ENCODE results near the gene OSBP2. TPM values are rescaled to one million over a fixed set of nuclear protein-coding genes. Genes with fewer than 3 reads are reported as not detected.
A peak's percentile ranks its signal among the peaks of the same experiment; 100 is the strongest.

OSBP2 gene
- total and polyA plus RNA-seq, 8 donors = 1.9 to 3.3 (median 2.6) TPM

- WGBS, 2 donors = 85 to 91% methylated on average over 4 of the region's 4 CpGs
- H3K4me3 ChIP-seq = no peak overlapping the region
- TF ChIP-seq CTCF (IDR thresholded peaks at IDR 0.05) = no peak
- DNase-seq (no peak), ATAC-seq (no peak), FAIRE-seq (no peak)
- intact Hi-C loops (cut with DNase I) = no loop called here
- no peaks in the 10 kb centered on the region for H3K9me3 ChIP-seq
- H3K4me1 ChIP-seq = peaks cover 0 to 4% (median 0%) of the 10 kb centered on the region in 3 donors
- no peak overlapping the region for H3K27ac ChIP-seq
- no peaks in the 10 kb centered on the region for H3K27me3 ChIP-seq
- H3K36me3 ChIP-seq = no peaks in the 10 kb centered on the region
Measured at GRCh38 chr22:30662040-30662439, 32.6 kb upstream of the OSBP2 start.

DNA sequence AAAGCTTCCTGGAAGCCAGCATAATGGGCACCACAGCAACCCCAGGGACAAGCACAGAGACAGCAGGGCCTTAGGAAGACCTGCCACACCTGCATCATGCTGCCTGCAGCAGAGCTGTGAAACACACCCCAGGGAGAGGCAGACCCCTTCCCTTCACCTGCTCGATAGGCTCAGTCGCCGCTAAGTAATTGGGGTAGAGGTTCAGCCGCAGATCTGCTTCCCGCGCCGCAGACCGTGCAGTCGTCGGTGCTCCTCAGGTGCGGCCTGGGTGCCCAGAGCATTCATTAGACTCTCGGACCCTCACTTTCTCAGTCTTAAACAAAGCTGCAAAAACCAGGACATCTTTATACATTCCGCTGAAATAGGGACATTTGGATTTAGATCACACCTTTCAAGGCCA is 29.9 kb upstream of the OSBP2 start:
- FAIRE-seq = no peak

GRCh38 chr22:30665266-30665665 is 29.4 kb upstream of the OSBP2 start:
- Histone ChIP-seq H3K9me3 (no peaks in the 10 kb centered on the region), H3K4me3 (no peak overlapping the region), H3K27ac (no peak overlapping the region), H3K4me1 (peaks cover 0 to 4% (median 0%) of the 10 kb centered on the region in 3 donors), H3K27me3 (no peaks in the 10 kb centered on the region), H3K36me3 (no peaks in the 10 kb centered on the region)
- WGBS, 2 donors = 63 to 83% methylated on average over 2 of the region's 2 CpGs
- ATAC-seq (no peak), FAIRE-seq (no peak), DNase-seq (no peak)
- TF ChIP-seq CTCF (IDR thresholded peaks at IDR 0.05) = no peak
- intact Hi-C loops (cut with DNase I) = no loop called here

More for the DNA sequence above, 29.9 kb upstream of the OSBP2 start:
- Histone ChIP-seq H3K27me3 (no peaks in the 10 kb centered on the region), H3K9me3 (no peaks in the 10 kb centered on the region), H3K4me1 (peaks cover 0 to 4% (median 0%) of the 10 kb centered on the region in 3 donors), H3K36me3 (no peaks in the 10 kb centered on the region), H3K4me3 (no peak overlapping the region), H3K27ac (no peak overlapping the region)
- TF ChIP-seq CTCF (IDR thresholded peaks at IDR 0.05) = no peak
- no peak for DNase-seq
- intact Hi-C loops (cut with DNase I) = no loop called here
- WGBS, 2 donors = 94 to 96% methylated on average over 13 of the region's 13 CpGs
- no peak for ATAC-seq

- H3K4me3 ChIP-seq = no peak overlapping the region
- H3K4me1 ChIP-seq = peaks cover 0 to 4% (median 0%) of the 10 kb centered on the region in 3 donors
- WGBS, 2 donors = 85 to 93% methylated on average over 4 of the region's 4 CpGs
- H3K27ac ChIP-seq = no peak overlapping the region
- TF ChIP-seq CTCF (IDR thresholded peaks at IDR 0.05) = no peak
- FAIRE-seq = no peak
- no peaks in the 10 kb centered on the region for H3K27me3 ChIP-seq
- DNase-seq = no peak
- ATAC-seq = no peak
- intact Hi-C loops (cut with DNase I) = no loop called here
- H3K36me3 ChIP-seq = no peaks in the 10 kb centered on the region
- no peaks in the 10 kb centered on the region for H3K9me3 ChIP-seq
Measured at GRCh38 chr22:30665786-30666185, 28.9 kb upstream of the OSBP2 start.

- intact Hi-C loops (cut with DNase I) = no loop called here
- TF ChIP-seq CTCF (IDR thresholded peaks at IDR 0.05) = no peak
- H3K4me3 ChIP-seq = peak overlapping the region; percentile 50 to 97 (median 83)
- DNase-seq (no peak), FAIRE-seq (no peak), ATAC-seq (peak in 3 of 4 donors; percentile 4 to 12 (median 12))
- H3K9me3 ChIP-seq = no peaks in the 10 kb centered on the region
- WGBS, 2 donors = 0 to 1% methylated on average over 18 of the region's 18 CpGs
- H3K4me1 ChIP-seq = peaks cover 0 to 4% (median 0%) of the 10 kb centered on the region in 3 donors
- no peaks in the 10 kb centered on the region for H3K36me3 ChIP-seq
- H3K27ac ChIP-seq = no peak overlapping the region
- H3K27me3 ChIP-seq = no peaks in the 10 kb centered on the region
Measured at GRCh38 chr22:30667107-30667493, 27.6 kb upstream of the OSBP2 start.

Measured in pancreas (tissue), 10 donors.